Effector CD4-positive, alpha-beta T cell (primary cell): ENCODE measurements around the gene ATP2A2.
"Not testable (repeated sequence)": the region's sequence is repeated elsewhere in the genome, so short reads cannot be mapped to it uniquely, and the experiment has no call there.

Experiments
- DNase-seq: peaks from one replicate; pipeline ENCODE4 v3.0.0-alpha.2; 2020
- total RNA-seq: gene quantifications from one replicate; lab custom pipeline; 2026; lab: John Stamatoyannopoulos, UW

The ATP2A2 gene
- 158 reads per million, percentile 90 among the genes with 10 or more reads in this experiment for total RNA-seq

GRCh38 chr12:110280779-110281548 lies at the start of gene ATP2A2:
Gene ATP2A2, plus strand, starts transcription at chr12:110281247. Its CDS starts 543 bp downstream, at chr12:110281790.
- DNase-seq = peak; percentile 83

GRCh38 chr12:110233212-110233903 lies 47.7 kb upstream of the ATP2A2 start:
- DNase-seq = no peak

- no peak for DNase-seq
These were observed 46.7 kb upstream of the ATP2A2 start for GRCh38 chr12:110234331-110234751.

- DNase-seq = no peak
These were observed 46.3 kb upstream of the ATP2A2 start for GRCh38 chr12:110234755-110235154.

- DNase-seq = no peak
These were observed 45.7 kb upstream of the ATP2A2 start for GRCh38 chr12:110235383-110235782.

GRCh38 chr12:110243227-110243626 lies 37.8 kb upstream of the ATP2A2 start:
- no peak for DNase-seq

GRCh38 chr12:110244372-110244771 lies 36.7 kb upstream of the ATP2A2 start:
- DNase-seq = no peak

GRCh38 chr12:110244829-110245228 lies 36.2 kb upstream of the ATP2A2 start:
- no peak for DNase-seq

- peak; percentile 11 for DNase-seq
These were observed 35.7 kb upstream of the ATP2A2 start for GRCh38 chr12:110245369-110245772.

GRCh38 chr12:110246636-110247339 lies 34.3 kb upstream of the ATP2A2 start:
- DNase-seq = no peak

- no peak for DNase-seq
These were observed 33.5 kb upstream of the ATP2A2 start for GRCh38 chr12:110247340-110248095.

GRCh38 chr12:110248096-110248447 lies 33.0 kb upstream of the ATP2A2 start:
- no peak for DNase-seq

- no peak for DNase-seq
These were observed 31.9 kb upstream of the ATP2A2 start for GRCh38 chr12:110249105-110249504.

GRCh38 chr12:110249716-110250225 lies 31.3 kb upstream of the ATP2A2 start:
- DNase-seq = no peak

GRCh38 chr12:110251381-110251780 lies 29.7 kb upstream of the ATP2A2 start:
- no peak for DNase-seq

GRCh38 chr12:110252716-110253115 lies 28.3 kb upstream of the ATP2A2 start:
- no peak for DNase-seq

GRCh38 chr12:110253176-110253575 lies 27.9 kb upstream of the ATP2A2 start:
- no peak for DNase-seq

- no peak for DNase-seq
These were observed 26.0 kb upstream of the ATP2A2 start for GRCh38 chr12:110254971-110255540.

GRCh38 chr12:110255890-110256456 lies 25.1 kb upstream of the ATP2A2 start:
- not testable (repeated sequence) for DNase-seq

- no peak for DNase-seq
These were observed 24.1 kb upstream of the ATP2A2 start for GRCh38 chr12:110256780-110257431.

GRCh38 chr12:110258466-110258865 lies 22.6 kb upstream of the ATP2A2 start:
- DNase-seq = no peak
